ENCODE results near the gene DHRSX.
"Not testable (repeated sequence)": the region's sequence is repeated elsewhere in the genome, so short reads cannot be mapped to it uniquely, and the experiment has no call there.

The DHRSX gene

GRCh38 chrX:2474963-2475726, 25.6 kb downstream of the DHRSX start:
- no peak for DNase-seq (ENCODE audit: low read depth in 3 of 3)

- DNase-seq (ENCODE audit: low read depth in 3 of 3) = no peak
These were observed 26.4 kb downstream of the DHRSX start for GRCh38 chrX:2474280-2474962.

- not testable (repeated sequence) for DNase-seq (ENCODE audit: low read depth in 3 of 3)
These were observed 27.7 kb downstream of the DHRSX start for GRCh38 chrX:2473064-2473463.

- no peak for DNase-seq (ENCODE audit: low read depth in 3 of 3)
These were observed 29.1 kb downstream of the DHRSX start for GRCh38 chrX:2471641-2472040.

GRCh38 chrX:2471126-2471525, 29.6 kb downstream of the DHRSX start:
- not testable (repeated sequence) for DNase-seq (ENCODE audit: low read depth in 3 of 3)

- DNase-seq (ENCODE audit: low read depth in 3 of 3) = not testable (repeated sequence)
These were observed 30.9 kb downstream of the DHRSX start for GRCh38 chrX:2469852-2470251.

GRCh38 chrX:2469196-2469685, 31.5 kb downstream of the DHRSX start:
- no peak for DNase-seq (ENCODE audit: low read depth in 3 of 3)

DNA sequence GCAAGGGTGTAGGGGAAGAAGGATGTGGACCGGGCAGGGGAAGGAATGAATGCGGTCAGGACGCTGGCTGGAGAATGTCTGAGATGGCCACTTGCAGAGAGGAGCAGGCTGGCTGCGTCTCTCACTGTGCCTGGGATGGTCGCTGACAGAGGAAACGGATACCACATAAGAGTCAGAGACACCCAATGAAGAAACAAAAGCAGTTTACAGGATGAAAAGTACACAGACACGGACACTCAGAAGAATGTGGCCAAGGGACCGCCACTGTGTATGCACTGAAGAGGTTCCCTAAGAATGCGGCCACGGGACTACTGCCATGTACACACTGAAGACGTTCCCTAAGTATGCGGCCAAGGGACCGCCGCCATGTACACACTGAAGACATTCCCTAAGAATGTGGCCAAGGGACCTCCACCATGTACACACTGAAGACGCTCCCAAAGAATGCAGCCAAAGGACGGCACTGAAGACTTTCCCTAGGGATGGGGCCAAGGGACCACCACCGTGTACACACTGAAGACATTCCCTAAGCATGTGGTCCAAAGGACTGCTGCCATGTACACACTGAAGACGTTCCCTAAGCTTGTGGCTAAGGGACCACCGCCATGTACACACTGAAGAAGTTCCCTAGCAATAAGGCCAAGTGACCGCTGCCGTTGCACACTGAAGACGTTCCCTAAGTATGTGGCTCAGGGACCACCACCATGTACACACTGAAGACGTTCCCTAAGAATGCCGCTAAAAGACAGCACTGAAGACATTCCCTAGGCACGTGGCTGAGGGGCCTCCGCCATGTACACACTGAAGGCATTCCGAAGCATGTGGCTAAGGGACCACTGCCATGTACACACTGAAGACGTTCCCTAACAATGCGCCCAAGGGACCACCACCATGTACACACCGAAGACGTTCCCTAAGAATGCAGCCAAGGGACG, 32.2 kb downstream of the DHRSX start:
- DNase-seq (ENCODE audit: low read depth in 3 of 3) = no peak

- no peak for DNase-seq (ENCODE audit: low read depth in 3 of 3)
These were observed 33.7 kb downstream of the DHRSX start for GRCh38 chrX:2466876-2467656.

DNA sequence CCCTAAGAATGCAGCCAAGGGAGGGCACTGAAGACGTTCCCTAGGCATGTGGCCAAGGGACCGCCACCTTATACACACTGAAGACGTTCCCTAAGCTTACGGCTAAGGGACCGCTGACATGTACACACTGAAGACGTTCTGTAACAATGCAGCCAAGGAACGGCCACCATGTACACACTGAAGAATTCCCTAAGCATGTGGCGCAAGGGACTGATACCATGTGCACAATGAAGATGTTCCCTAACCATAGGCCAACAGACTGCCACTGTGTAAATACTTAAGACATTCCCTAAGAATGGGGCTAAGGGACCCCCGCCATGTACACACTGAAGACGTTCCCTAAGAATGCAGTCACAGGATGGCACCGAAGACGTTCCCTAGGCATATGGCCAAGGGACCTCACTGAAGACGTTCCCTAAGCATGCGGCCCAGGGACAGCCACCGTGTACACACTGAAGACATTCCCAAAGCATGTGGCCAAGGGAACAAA, 36.1 kb downstream of the DHRSX start:
- DNase-seq (ENCODE audit: low read depth in 3 of 3) = no peak

DNA sequence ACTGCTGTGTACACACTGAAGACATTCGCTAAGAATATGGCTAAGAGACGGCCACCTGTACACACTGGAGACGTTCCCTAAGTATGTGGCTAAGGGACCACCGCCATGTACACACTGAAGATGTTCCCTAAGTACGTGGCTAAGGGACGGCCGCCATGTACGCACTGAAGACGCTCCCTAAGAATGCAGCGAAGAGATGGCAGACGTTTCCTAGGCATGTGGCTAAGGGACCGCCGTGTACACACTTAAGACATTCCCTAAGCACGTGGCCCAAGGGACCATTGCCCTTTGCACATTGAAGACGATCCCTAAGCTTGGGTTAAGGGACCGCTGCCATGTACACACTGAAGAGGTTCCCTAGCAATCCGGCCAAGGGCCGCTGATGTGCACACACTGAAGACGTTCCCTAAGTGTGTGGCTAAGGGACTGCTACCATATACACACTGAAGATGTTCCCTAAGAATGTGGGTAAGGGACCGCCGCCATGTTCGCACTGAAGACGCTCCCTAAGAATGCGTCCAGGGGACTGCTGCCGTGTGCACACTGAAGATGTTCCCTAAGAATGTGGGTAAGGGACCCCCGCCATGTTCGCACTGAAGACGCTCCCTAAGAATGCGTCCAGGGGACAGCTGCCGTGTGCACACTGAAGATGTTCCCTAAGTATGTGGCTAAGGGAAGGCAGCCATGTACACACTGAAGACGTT, 36.7 kb downstream of the DHRSX start:
- no peak for DNase-seq (ENCODE audit: low read depth in 3 of 3)

DNA sequence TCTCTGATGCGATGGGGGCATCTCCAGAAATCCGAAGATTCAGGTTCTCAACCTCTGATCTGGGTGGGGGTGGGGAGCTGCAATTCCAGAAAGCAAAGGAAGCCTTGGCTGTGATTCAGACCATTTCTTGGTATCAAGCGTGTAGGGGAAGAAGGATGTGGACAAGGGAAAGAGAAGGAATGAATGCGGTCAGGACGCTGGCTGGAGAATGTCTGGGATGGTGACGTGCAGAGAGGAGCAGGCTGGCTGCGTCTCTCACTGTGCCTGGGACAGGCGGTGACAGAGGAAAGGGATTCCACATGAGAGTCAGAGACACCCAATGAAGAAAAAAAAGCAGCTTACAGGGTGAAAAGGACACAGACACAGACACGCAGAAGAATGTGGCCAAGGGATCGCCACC, 37.3 kb downstream of the DHRSX start:
- DNase-seq (ENCODE audit: low read depth in 3 of 3) = not testable (repeated sequence)

DNA sequence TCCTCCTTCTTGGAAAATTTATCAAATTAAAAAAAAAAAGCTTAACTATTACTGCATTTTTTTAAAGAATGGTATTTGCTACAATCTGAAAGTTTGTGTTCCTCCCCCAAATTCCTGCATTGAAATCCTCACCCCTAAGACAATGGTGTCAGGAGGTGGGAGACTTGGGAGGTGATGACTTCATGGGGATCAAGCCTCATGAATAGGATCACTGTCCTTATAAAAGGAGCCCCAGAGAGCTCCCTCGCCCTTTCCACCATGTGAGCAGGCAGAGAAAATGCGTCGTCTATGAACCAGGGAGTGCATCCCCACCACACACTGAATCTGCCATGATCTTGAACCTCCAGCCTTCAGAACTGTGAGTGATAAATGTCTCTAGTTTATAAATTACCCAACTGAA, 38.0 kb downstream of the DHRSX start:
- DNase-seq (ENCODE audit: low read depth in 3 of 3) = no peak

- DNase-seq (ENCODE audit: low read depth in 3 of 3) = no peak
These were observed 38.7 kb downstream of the DHRSX start for GRCh38 chrX:2462074-2462473.

DNA sequence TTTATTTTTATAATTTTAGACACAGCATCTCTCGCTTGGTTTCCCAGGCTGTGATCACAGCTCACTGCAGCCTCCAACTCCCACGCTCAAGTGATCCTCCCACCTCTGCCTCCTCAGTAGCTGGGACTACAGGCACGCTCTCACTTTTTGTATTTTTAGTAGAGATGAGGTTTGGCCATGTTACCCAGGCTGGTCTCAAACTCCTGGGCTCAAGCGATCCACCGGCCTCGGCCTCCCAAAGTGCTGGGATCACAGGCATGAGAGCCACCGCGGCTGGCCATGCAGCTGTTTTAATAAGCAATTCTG, 39.1 kb downstream of the DHRSX start:
- DNase-seq (ENCODE audit: low read depth in 3 of 3) = no peak

GRCh38 chrX:2460821-2461710, 39.7 kb downstream of the DHRSX start:
- DNase-seq (ENCODE audit: low read depth in 3 of 3) = not testable (repeated sequence)

GRCh38 chrX:2460048-2460447, 40.7 kb downstream of the DHRSX start:
- not testable (repeated sequence) for DNase-seq (ENCODE audit: low read depth in 3 of 3)

DNA sequence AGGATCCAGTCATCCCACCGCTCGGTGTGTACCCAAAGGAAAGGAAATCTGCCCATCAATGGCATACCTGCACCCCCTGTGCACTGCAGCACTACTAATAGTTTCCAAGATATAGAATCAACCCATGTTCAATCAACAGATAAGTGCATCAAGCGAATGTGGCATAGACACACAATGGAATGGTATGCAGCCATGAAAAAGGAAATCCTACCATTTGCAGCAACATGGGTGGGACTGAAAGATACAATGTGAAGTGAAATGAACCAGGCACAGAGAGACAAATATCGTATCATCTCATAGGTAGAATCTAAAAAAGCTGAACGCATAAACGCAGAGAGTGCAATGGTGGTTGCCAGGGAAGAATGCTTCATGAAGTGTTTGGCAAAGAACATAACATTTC, 42.5 kb downstream of the DHRSX start:
- DNase-seq (ENCODE audit: low read depth in 3 of 3) = no peak

GRCh38 chrX:2457289-2458133, 43.3 kb downstream of the DHRSX start:
- DNase-seq (ENCODE audit: low read depth in 3 of 3) = no peak
